H1 (cell line): ENCODE results near the gene RHBDF1. TPM values are rescaled to one million over a fixed set of nuclear protein-coding genes. Genes with fewer than 3 reads are reported as not detected.

ENCODE experiments used
- CTCF ChIA-PET: fragments of 300-600 bp; sonication (Branson Sonifier 250); formaldehyde crosslinking; loops from one replicate; lab custom pipeline; 2021; ENCODE audit not compliant: partially characterized antibody; lab: Charles Lee
- POLR2A ChIA-PET: fragments of 300-600 bp; sonication (Branson Sonifier 250); formaldehyde crosslinking; loops from one replicate; lab custom pipeline; 2021; ENCODE audit warnings: inconsistent platforms; ENCODE audit not compliant: partially characterized antibody; lab: Charles Lee
- DNase-seq, 2 experiments: peaks; one replicate each; pipeline versions ENCODE4 v3.0.0 to v3.0.0-alpha.2; 2010 to 2022; ENCODE audit warnings: low spot score in 2 of 2, low read depth in 1 of 2, mixed read lengths in 1 of 2
- FAIRE-seq: peaks from 2 replicates; lab custom pipeline; 2011; peaks lifted over from hg19 to GRCh38; lab: Jason Lieb, UNC
- H2AFZ ChIP-seq: 2 replicates; pipeline ENCODE4 v1.8.1; 2012; ENCODE audit warnings: low read length, inconsistent platforms
- H2AK5ac ChIP-seq: 2 replicates; pipeline ENCODE4 v1.6.1; 2013; ENCODE audit warnings: low read depth, low read length
- H2BK120ac ChIP-seq: replicated peaks from 2 replicates; pipeline ENCODE3; 2013; ENCODE audit warnings: low read depth, low read length, inconsistent platforms
- H2BK12ac ChIP-seq: 2 replicates; pipeline ENCODE4 v1.6.1; 2013; ENCODE audit warnings: low read depth, low read length
- H2BK15ac ChIP-seq: 2 replicates; pipeline ENCODE4 v1.6.1; 2013; ENCODE audit warnings: low read length
- H2BK20ac ChIP-seq: 2 replicates; pipeline ENCODE4 v1.6.1; 2013; ENCODE audit warnings: low read length
- H2BK5ac ChIP-seq: 2 replicates; pipeline ENCODE4 v1.6.1; 2013; ENCODE audit warnings: low read depth, low read length
- H3K14ac ChIP-seq: 2 replicates; pipeline ENCODE4 v1.6.1; 2013; ENCODE audit warnings: inconsistent platforms; ENCODE audit not compliant: insufficient read length
- H3K18ac ChIP-seq: 2 replicates; pipeline ENCODE4 v1.6.1; 2013; ENCODE audit warnings: low read length; ENCODE audit errors: extremely low read depth
- H3K23ac ChIP-seq: 2 replicates; pipeline ENCODE4 v1.6.1; 2013; ENCODE audit warnings: inconsistent platforms; ENCODE audit not compliant: insufficient read length
- H3K23me2 ChIP-seq: 2 replicates; pipeline ENCODE4 v1.6.1; 2013; ENCODE audit warnings: low read depth, low read length
- H3K27ac ChIP-seq: 2 replicates; pipeline ENCODE4 v1.6.1; 2011; ENCODE audit warnings: low read depth, low read length, inconsistent platforms
- H3K27me3 ChIP-seq, 4 experiments: replicated peaks in 1 of 4; 1 replicate in 1 of 4; 2 replicates in 3 of 4; pipeline versions ENCODE4 v1.6.1 to v1.8.1; 2011 to 2013; ENCODE audit warnings: low read length in 3 of 4, mild to moderate bottlenecking in 3 of 4, inconsistent platforms in 2 of 4, mixed read lengths in 2 of 4, moderate library complexity in 1 of 4; ENCODE audit not compliant: control insufficient read depth in 3 of 4, insufficient read depth in 3 of 4; ENCODE audit errors: extremely low read depth in 1 of 4
- H3K36me3 ChIP-seq, 4 experiments: 2 replicates each; pipeline versions ENCODE4 v1.6.1 to v1.8.1; 2011 to 2013; ENCODE audit warnings: mild to moderate bottlenecking in 4 of 4, low read length in 3 of 4, moderate library complexity in 2 of 4, control low read depth in 1 of 4, inconsistent platforms in 1 of 4; ENCODE audit not compliant: insufficient read depth in 4 of 4, control insufficient read depth in 2 of 4
- H3K4ac ChIP-seq: replicated peaks from 2 replicates; pipeline ENCODE3; 2013; ENCODE audit warnings: low read length, low read depth, mixed read lengths, inconsistent platforms; ENCODE audit not compliant: insufficient read length
- H3K4me1 ChIP-seq, 4 experiments: replicated peaks in 1 of 4; 1 replicate in 1 of 4; 2 replicates in 3 of 4; pipeline versions ENCODE4 v1.6.1 to v1.8.1; 2011 to 2013; ENCODE audit warnings: low read length in 3 of 4, inconsistent platforms in 2 of 4, mixed read lengths in 1 of 4; ENCODE audit not compliant: insufficient read depth in 4 of 4, control insufficient read depth in 3 of 4
- H3K4me2 ChIP-seq, 2 experiments: 2 replicates each; pipeline versions ENCODE4 v1.6.1 to v1.8.1; 2011 to 2013; ENCODE audit warnings: low read depth in 2 of 2, low read length in 2 of 2, control low read depth in 1 of 2, inconsistent platforms in 1 of 2, mild to moderate bottlenecking in 1 of 2; ENCODE audit not compliant: insufficient read depth in 1 of 2
- H3K4me3 ChIP-seq, 4 experiments: fragments of 200-600, 300-600 bp in 1 of 4; sonication (generic), shearing (Covaris generic), sonication (Bioruptor Twin) in 1 of 4; 2 replicates each; pipeline versions ENCODE4 v1.5.1 to v1.8.1; 2011 to 2016; ENCODE audit warnings: low read length in 4 of 4, low read depth in 3 of 4, control low read depth in 2 of 4, inconsistent platforms in 2 of 4, mild to moderate bottlenecking in 2 of 4, mixed read lengths in 1 of 4, moderate library complexity in 1 of 4; ENCODE audit not compliant: insufficient read depth in 2 of 4; ENCODE audit errors: extremely low read depth in 1 of 4
- H3K56ac ChIP-seq: replicated peaks from 2 replicates; pipeline ENCODE3; 2013; ENCODE audit warnings: low read depth, mild to moderate bottlenecking, mixed read lengths, low read length, inconsistent platforms; ENCODE audit not compliant: insufficient read length
- H3K79me1 ChIP-seq: 2 replicates; pipeline ENCODE4 v1.6.1; 2013; ENCODE audit warnings: low read depth, low read length, control low read depth
- H3K79me2 ChIP-seq, 2 experiments: 2 replicates each; pipeline versions ENCODE4 v1.6.1 to v1.8.1; 2012 to 2013; ENCODE audit warnings: low read length in 2 of 2, mild to moderate bottlenecking in 2 of 2, inconsistent platforms in 1 of 2; ENCODE audit not compliant: insufficient read depth in 2 of 2, control insufficient read depth in 1 of 2
- H3K9ac ChIP-seq, 4 experiments: replicated peaks in 1 of 4; 1 replicate in 1 of 4; 2 replicates in 3 of 4; pipeline versions ENCODE4 v1.6.1 to v1.8.1; 2011 to 2013; ENCODE audit warnings: low read depth in 3 of 4, low read length in 3 of 4, control low read depth in 2 of 4, mild to moderate bottlenecking in 2 of 4, moderate library complexity in 2 of 4, inconsistent platforms in 1 of 4; ENCODE audit errors: extremely low read depth in 1 of 4
- H3K9me3 ChIP-seq, 2 experiments: 2 replicates each; pipeline versions ENCODE4 v1.6.1 to v1.8.1; 2012 to 2013; ENCODE audit warnings: mild to moderate bottlenecking in 2 of 2, moderate library complexity in 2 of 2, control low read depth in 1 of 2, inconsistent platforms in 1 of 2, low read depth in 1 of 2, low read length in 1 of 2, mixed read lengths in 1 of 2; ENCODE audit not compliant: insufficient read depth in 2 of 2
- H4K20me1 ChIP-seq, 2 experiments: replicated peaks in 1 of 2; 2 replicates each; pipeline versions ENCODE3 to v1.8.1; 2011 to 2013; ENCODE audit warnings: inconsistent platforms in 2 of 2, low read length in 2 of 2, mild to moderate bottlenecking in 1 of 2; ENCODE audit not compliant: insufficient read depth in 2 of 2, control insufficient read depth in 1 of 2
- H4K5ac ChIP-seq: 2 replicates; pipeline ENCODE4 v1.6.1; 2013; ENCODE audit warnings: low read length, low read depth, mixed read lengths, inconsistent platforms; ENCODE audit not compliant: insufficient read length
- H4K8ac ChIP-seq: 2 replicates; pipeline ENCODE4 v1.8.0; 2013; ENCODE audit warnings: mild to moderate bottlenecking, moderate library complexity, low read length, inconsistent platforms; ENCODE audit not compliant: insufficient read depth; ENCODE audit errors: extremely low read depth
- H4K91ac ChIP-seq: replicated peaks from 2 replicates; pipeline ENCODE3; 2013; ENCODE audit warnings: low read length, mixed read lengths, inconsistent platforms; ENCODE audit not compliant: insufficient read length
- WGBS, 2 experiments: shearing (Covaris generic) in 1 of 2; methylation state at CpG; one replicate each; pipeline versions ENCODE4 v1.1.6 to v1.1.7; 2013 to 2015; ENCODE audit warnings: low lambda C conversion rate in 2 of 2, mixed read lengths in 2 of 2, inconsistent platforms in 1 of 2, low coverage in 1 of 2, missing lambda C conversion rate in 1 of 2; ENCODE audit not compliant: insufficient replicate concordance in 2 of 2, insufficient coverage in 1 of 2, insufficient read length in 1 of 2; ENCODE audit errors: extremely low coverage in 1 of 2, missing lambda C conversion rate in 1 of 2; 5-methylcytosine and 5-hydroxymethylcytosine counted together
- polyA plus RNA-seq, 7 experiments: library from polyadenylated mRNA; depleted of rRNA in 3 of 7; stranded (reverse) in 5 of 7; unstranded in 2 of 7; fragments of >200 nt in 5 of 7; fragments of 200-250 nt in 2 of 7; gene quantifications; 1 replicate in 5 of 7; 2 replicates in 1 of 7; 4 replicates in 1 of 7; pipeline versions ENCODE4 v1.2.1 to v1.2.3, GENCODE V29; 2011 to 2013; ENCODE audit warnings: missing spikeins in 2 of 7, mixed read lengths in 2 of 7
- total RNA-seq: library from RNA; stranded (reverse); fragmentation: NEBNext Ultra II Directional; extraction: Animal tissue kit (Norgen Biotek cat#: 25700); gene quantifications from 2 replicates; pipeline ENCODE4 v1.2.1, GENCODE V29; 2021
- TF ChIP-seq, protein P1 (sequence below): IDR thresholded peaks from 2 replicates; pipeline ENCODE4 v1.6.1; 2011; ENCODE audit warnings: low read length, improper control_type of control experiment

The RHBDF1 gene
- total and polyA plus RNA-seq, 2 of the 8 experiments (the other 6 are each of a cell fraction or from before 2014, with no cell fraction given): 37.4 to 51.6 TPM

DNA sequence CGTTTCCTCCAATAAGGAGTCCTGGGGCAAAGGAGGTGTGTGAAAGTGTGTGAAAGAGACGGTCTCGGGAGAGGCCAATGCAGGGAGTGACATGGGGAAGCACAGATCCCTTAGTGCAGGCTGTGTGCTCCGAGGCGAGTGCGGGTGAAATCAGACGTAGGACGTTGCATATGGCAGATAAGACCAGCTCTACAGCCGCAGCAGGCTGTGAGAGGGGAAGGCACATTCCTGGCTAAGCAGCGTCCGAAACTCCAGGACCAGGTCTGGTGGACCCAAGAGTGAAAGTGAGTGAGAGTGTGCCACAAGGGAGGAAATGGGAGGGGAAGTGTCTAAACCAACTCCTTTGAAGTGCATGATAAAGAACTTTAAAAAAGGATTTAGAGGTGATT is 30.4 kb downstream of the RHBDF1 start:
- Histone ChIP-seq H3K14ac (no peak overlapping the region), H4K20me1 (peaks cover 0 to 14% of the 10 kb centered on the region in 2 experiments), H3K9ac (no peak overlapping the region), H3K79me1 (peaks cover 2% of the 10 kb centered on the region; the same call in 1 of the 2 replicates), H3K4me3 (no peak overlapping the region), H2BK120ac (no peak overlapping the region), H3K18ac (no peak overlapping the region), H2BK12ac (no peak overlapping the region), H2BK20ac (no peak overlapping the region), H3K23me2 (no peaks in the 10 kb centered on the region), H3K36me3 (peaks cover 19 to 59% (median 46%) of the 10 kb centered on the region in 4 experiments), H3K27me3 (no peaks in the 10 kb centered on the region), H3K4me1 (no peaks in the 10 kb centered on the region), H3K4ac (no peak overlapping the region), H2AFZ (no peak overlapping the region), H4K5ac (no peak overlapping the region), H4K8ac (no peak overlapping the region), H3K56ac (no peak overlapping the region), H2BK15ac (no peak overlapping the region), H3K79me2 (no peaks in the 10 kb centered on the region), H3K4me2 (no peak overlapping the region), H2AK5ac (no peak overlapping the region), H3K9me3 (no peaks in the 10 kb centered on the region; a peak in 1 of 4 replicates), H2BK5ac (no peak overlapping the region), H3K23ac (no peak overlapping the region), H4K91ac (no peak overlapping the region), H3K27ac (no peak overlapping the region)
- TF ChIP-seq, protein P1, sequence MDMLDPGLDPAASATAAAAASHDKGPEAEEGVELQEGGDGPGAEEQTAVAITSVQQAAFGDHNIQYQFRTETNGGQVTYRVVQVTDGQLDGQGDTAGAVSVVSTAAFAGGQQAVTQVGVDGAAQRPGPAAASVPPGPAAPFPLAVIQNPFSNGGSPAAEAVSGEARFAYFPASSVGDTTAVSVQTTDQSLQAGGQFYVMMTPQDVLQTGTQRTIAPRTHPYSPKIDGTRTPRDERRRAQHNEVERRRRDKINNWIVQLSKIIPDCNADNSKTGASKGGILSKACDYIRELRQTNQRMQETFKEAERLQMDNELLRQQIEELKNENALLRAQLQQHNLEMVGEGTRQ: no peak
- ChIA-PET POLR2A (interaction anchor here (0.8 to 1.3 kb wide), 4 partner anchors 11 to 22 kb away, joined by 3 to 4 read pairs (median 3); partner anchors contain the start of gene POLR3K), CTCF (no interaction called here)
- no peak for DNase-seq
- WGBS, 2 experiments: 93% methylated on average over 11 of the region's 11 CpGs; no CpG with 5 or more reads in 1 of the 2 experiments
- no peak for FAIRE-seq
